ENCODE results near the gene TNN. TPM values are rescaled to one million over a fixed set of nuclear protein-coding genes. Genes with fewer than 3 reads are reported as not detected.

Gene TNN
- total RNA-seq, 2 donors from 2014 or later: 0.05 to 0.97 TPM

DNA sequence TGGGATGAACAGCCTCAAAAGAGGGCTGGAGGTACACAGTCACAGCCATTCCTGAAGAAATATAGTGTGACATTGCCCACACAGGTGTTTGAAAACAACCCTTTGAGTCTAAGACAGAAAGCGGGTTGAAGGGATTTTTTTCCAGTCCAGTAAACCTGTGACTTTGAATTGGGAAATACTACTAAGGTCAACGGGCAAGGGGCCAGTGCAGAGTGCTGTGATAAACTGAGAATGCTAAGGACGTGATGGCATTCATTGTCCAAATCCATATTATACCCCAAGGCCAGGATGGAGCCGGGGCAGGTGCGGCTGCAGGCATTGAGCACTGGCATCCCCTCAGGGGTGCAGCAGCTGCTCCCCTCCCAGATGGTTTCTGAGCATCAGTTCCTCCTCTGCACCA lies 88.3 kb downstream of the TNN start:
- intact Hi-C loops (cut with DNase I): loop anchor here (1.0 to 10.0 kb wide), 2 partner anchors 165 to 729 kb away; no protein-coding TSS in a partner anchor
- DNase-seq (ENCODE audit: low spot score): no peak
- no peaks in the 10 kb centered on the region for H3K9me3 ChIP-seq
- TF ChIP-seq, protein P1, sequence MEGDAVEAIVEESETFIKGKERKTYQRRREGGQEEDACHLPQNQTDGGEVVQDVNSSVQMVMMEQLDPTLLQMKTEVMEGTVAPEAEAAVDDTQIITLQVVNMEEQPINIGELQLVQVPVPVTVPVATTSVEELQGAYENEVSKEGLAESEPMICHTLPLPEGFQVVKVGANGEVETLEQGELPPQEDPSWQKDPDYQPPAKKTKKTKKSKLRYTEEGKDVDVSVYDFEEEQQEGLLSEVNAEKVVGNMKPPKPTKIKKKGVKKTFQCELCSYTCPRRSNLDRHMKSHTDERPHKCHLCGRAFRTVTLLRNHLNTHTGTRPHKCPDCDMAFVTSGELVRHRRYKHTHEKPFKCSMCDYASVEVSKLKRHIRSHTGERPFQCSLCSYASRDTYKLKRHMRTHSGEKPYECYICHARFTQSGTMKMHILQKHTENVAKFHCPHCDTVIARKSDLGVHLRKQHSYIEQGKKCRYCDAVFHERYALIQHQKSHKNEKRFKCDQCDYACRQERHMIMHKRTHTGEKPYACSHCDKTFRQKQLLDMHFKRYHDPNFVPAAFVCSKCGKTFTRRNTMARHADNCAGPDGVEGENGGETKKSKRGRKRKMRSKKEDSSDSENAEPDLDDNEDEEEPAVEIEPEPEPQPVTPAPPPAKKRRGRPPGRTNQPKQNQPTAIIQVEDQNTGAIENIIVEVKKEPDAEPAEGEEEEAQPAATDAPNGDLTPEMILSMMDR (IDR thresholded peaks at IDR 0.05): no peak
- no peak for TF ChIP-seq POLR2A (IDR thresholded peaks at IDR 0.05)
- no peak for TF ChIP-seq POLR2AphosphoS5 (IDR thresholded peaks at IDR 0.05)
- H3K36me3 ChIP-seq: no peaks in the 10 kb centered on the region
- H3K27me3 ChIP-seq (replicated peaks; ENCODE audit: insufficient read depth): no peaks in the 10 kb centered on the region
- no peak overlapping the region for H3K27ac ChIP-seq
- no peaks in the 10 kb centered on the region for H3K4me1 ChIP-seq (replicated peaks)
- no peak overlapping the region for H3K4me3 ChIP-seq
- 70% methylated on average over 5 of the region's 5 CpGs for WGBS

DNA sequence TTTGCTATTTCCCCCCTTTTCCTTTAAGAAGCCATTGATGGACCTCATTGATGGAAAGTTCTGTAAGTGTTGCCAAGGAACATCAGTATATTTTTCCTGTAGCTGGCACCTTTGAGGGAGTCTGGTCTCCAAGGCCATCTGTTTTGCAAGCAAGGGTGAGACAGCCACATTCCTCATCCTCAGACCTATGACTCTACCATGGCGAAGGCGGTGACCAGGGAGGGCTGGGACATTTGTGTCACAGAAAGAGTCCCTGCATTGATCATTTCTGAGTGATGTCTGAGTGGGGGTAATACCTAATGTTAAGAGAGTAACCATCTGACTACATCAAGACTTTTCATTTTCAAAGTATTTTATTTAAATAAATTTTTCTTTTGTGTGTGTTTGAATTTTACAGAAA lies 89.6 kb downstream of the TNN start:
- TF ChIP-seq POLR2A (IDR thresholded peaks at IDR 0.05) (no peak), POLR2AphosphoS5 (IDR thresholded peaks at IDR 0.05) (no peak)
- TF ChIP-seq, protein P1 (IDR thresholded peaks at IDR 0.05): no peak
- intact Hi-C loops (cut with DNase I): loop anchor here (10.0 kb wide), 1 partner anchor 728 kb away; no protein-coding TSS in a partner anchor
- H3K36me3 ChIP-seq: no peaks in the 10 kb centered on the region
- 96% methylated on average over 2 of the region's 2 CpGs for WGBS
- no peak overlapping the region for H3K27ac ChIP-seq
- H3K4me3 ChIP-seq: no peak overlapping the region
- no peaks in the 10 kb centered on the region for H3K27me3 ChIP-seq (replicated peaks; ENCODE audit: insufficient read depth)
- H3K9me3 ChIP-seq: no peaks in the 10 kb centered on the region
- DNase-seq (ENCODE audit: low spot score): no peak
- no peaks in the 10 kb centered on the region for H3K4me1 ChIP-seq (replicated peaks)

DNA sequence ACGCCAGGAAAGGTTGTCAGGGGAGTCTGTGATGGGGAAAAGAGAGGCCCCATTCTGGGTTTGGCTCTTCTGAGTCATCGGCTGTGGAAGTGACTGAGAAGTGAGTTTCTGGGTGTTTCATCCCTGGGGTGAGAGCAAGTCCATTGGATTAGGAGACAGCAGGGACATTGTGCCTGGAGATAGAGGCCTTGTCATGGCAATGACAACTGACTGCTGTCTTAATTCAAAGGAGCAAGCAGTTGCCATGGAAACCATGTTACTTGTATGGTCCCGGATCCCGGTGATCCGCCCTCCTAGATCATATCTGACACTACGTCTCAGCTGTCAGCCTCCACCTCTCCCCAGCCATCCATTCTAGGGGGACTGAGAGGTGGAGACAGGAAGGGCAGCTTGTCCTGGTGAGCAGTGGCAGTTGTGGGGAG lies 90.5 kb downstream of the TNN start:
- TF ChIP-seq POLR2A (IDR thresholded peaks at IDR 0.05) (no peak), POLR2AphosphoS5 (IDR thresholded peaks at IDR 0.05) (no peak)
- TF ChIP-seq, protein P1 (IDR thresholded peaks at IDR 0.05): no peak
- Histone ChIP-seq H3K27me3 (replicated peaks; ENCODE audit: insufficient read depth) (no peaks in the 10 kb centered on the region), H3K4me3 (no peak overlapping the region), H3K9me3 (no peaks in the 10 kb centered on the region), H3K36me3 (no peaks in the 10 kb centered on the region), H3K27ac (no peak overlapping the region), H3K4me1 (replicated peaks) (no peaks in the 10 kb centered on the region)
- DNase-seq (ENCODE audit: low spot score): no peak
- intact Hi-C loops (cut with DNase I): loop anchor here (10.0 kb wide), 1 partner anchor 727 kb away; no protein-coding TSS in a partner anchor
- WGBS: 63% methylated on average over 6 of the region's 6 CpGs

DNA sequence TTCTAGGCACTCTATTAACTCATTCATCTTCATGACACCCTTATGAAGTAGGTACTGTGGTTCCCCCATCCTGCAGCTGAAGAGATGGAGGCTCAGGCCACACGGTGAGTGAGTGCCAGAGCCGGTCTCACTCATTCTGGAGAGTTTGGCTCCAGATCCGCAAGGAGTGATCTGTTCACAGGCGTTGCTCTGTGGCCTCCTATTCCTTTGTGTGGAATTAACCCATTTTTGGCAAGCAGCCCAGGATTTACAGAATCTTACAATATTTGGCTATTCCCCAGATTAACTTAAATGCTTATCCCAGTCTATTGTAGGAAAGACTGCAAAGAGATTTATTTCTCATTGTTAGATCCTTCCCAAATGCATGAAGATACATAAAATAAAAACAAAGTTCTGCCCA lies 95.3 kb downstream of the TNN start:
- 73% methylated on average over 4 of the region's 4 CpGs for WGBS
- Histone ChIP-seq H3K4me3 (no peak overlapping the region), H3K4me1 (replicated peaks) (no peaks in the 10 kb centered on the region), H3K27me3 (replicated peaks; ENCODE audit: insufficient read depth) (no peaks in the 10 kb centered on the region), H3K36me3 (no peaks in the 10 kb centered on the region), H3K9me3 (no peaks in the 10 kb centered on the region), H3K27ac (no peak overlapping the region)
- no peak for DNase-seq (ENCODE audit: low spot score)
- no peak for TF ChIP-seq POLR2A (IDR thresholded peaks at IDR 0.05)
- no peak for TF ChIP-seq POLR2AphosphoS5 (IDR thresholded peaks at IDR 0.05)
- TF ChIP-seq, protein P1 (IDR thresholded peaks at IDR 0.05): no peak
- intact Hi-C loops (cut with DNase I): no loop called here

DNA sequence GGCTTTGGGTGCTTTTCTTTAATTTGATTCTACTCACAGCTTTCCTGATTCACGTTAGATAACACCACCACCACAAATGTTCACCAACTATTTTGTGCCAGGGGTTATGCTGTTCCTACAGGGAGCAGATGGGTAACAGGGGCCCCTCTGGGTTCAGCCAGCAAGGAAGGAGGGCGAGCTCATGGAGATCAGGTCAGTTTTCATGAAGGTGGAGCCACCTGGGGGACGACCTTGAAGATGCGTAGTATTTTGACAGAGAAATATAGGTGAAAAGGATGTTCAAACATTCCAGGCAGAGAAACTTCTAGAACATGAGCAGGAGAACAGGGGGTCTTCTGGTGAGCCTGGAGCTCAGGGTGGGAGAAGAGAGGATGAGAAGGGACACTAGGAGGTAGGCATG lies 96.1 kb downstream of the TNN start:
- no peaks in the 10 kb centered on the region for H3K27me3 ChIP-seq (replicated peaks; ENCODE audit: insufficient read depth)
- 79% methylated on average over 4 of the region's 4 CpGs for WGBS
- intact Hi-C loops (cut with DNase I): no loop called here
- no peaks in the 10 kb centered on the region for H3K4me1 ChIP-seq (replicated peaks)
- TF ChIP-seq POLR2AphosphoS5 (IDR thresholded peaks at IDR 0.05): no peak
- no peak for TF ChIP-seq POLR2A (IDR thresholded peaks at IDR 0.05)
- TF ChIP-seq, protein P1 (IDR thresholded peaks at IDR 0.05): no peak
- H3K36me3 ChIP-seq: no peaks in the 10 kb centered on the region
- no peak for DNase-seq (ENCODE audit: low spot score)
- no peaks in the 10 kb centered on the region for H3K9me3 ChIP-seq
- H3K4me3 ChIP-seq: no peak overlapping the region
- H3K27ac ChIP-seq: no peak overlapping the region
